GM12878 (cell line): ENCODE results near the gene NEAT1. TPM values are rescaled to one million over a fixed set of nuclear protein-coding genes. Genes with fewer than 3 reads are reported as not detected.
"Not testable (repeated sequence)": the region's sequence is repeated elsewhere in the genome, so short reads cannot be mapped to it uniquely, and the experiment has no call there.

ENCODE experiments used
- ATAC-seq: fragments of 200-7000 bp; cut with Tn5 transposase; 3 replicates; pipeline ENCODE4 v1.9.1; 2020; ENCODE audit warnings: mild to moderate bottlenecking, moderate library complexity
- BruUV-seq: library from RNA; stranded (reverse); fragments of 400-500 nt; replicated peaks from 2 replicates; lab custom pipeline; 2021; lab: Mats Ljungman, UMichigan
- CTCF ChIA-PET: fragments of 300-600 bp; sonication (Branson Sonifier 250); formaldehyde crosslinking; extraction: SDS; loops from one replicate; lab custom pipeline; 2021; ENCODE audit warnings: inconsistent platforms; lab: Yijun Ruan, JAX
- POLR2A ChIA-PET: fragments of 350-600 bp; formaldehyde crosslinking; extraction: SDS; loops from one replicate; lab custom pipeline; 2021; ENCODE audit warnings: inconsistent platforms; lab: Charles Lee
- RAD21 ChIA-PET: fragments of 300-600 bp; sonication (Branson Sonifier 250); formaldehyde crosslinking; loops from one replicate; lab custom pipeline; 2023; ENCODE audit warnings: antibody characterized with exemption; ENCODE audit not compliant: unreplicated experiment; lab: Charles Lee
- SMC1A ChIA-PET: fragments of 300-600 bp; sonication (Branson Sonifier 250); formaldehyde crosslinking; loops from one replicate; lab custom pipeline; 2023; ENCODE audit not compliant: unreplicated experiment, uncharacterized antibody; lab: Charles Lee
- DNase-seq: peaks from one replicate; pipeline ENCODE4 v3.0.0-alpha.2; 2011; ENCODE audit warnings: low read depth, low spot score
- FAIRE-seq: peaks from 3 replicates; lab custom pipeline; 2011; peaks lifted over from hg19 to GRCh38; lab: Jason Lieb, UNC
- H2AFZ ChIP-seq: 2 replicates; pipeline ENCODE4 v1.6.0; 2011; ENCODE audit warnings: low read depth, low read length, control low read depth; ENCODE audit not compliant: control insufficient read depth
- H3K27ac ChIP-seq: 2 replicates; pipeline ENCODE4 v1.5.1; 2011; ENCODE audit warnings: control low read depth; ENCODE audit not compliant: control insufficient read depth, insufficient read depth
- H3K27me3 ChIP-seq, 2 experiments: replicated peaks in 1 of 2; 2 replicates each; pipeline versions ENCODE4 v1.6.0 to v1.6.1; 2011; ENCODE audit warnings: low read length in 1 of 2; ENCODE audit not compliant: control insufficient read depth in 2 of 2, insufficient read depth in 2 of 2
- H3K36me3 ChIP-seq, 2 experiments: 2 replicates each; pipeline ENCODE4 v1.5.1; 2011; ENCODE audit warnings: low read length in 1 of 2; ENCODE audit not compliant: control insufficient read depth in 2 of 2, insufficient read depth in 2 of 2
- H3K4me1 ChIP-seq: 2 replicates; pipeline ENCODE4 v1.6.1; 2011; ENCODE audit warnings: mild to moderate bottlenecking, low read length, moderate library complexity, mixed read lengths; ENCODE audit not compliant: control insufficient read depth, insufficient read depth
- H3K4me2 ChIP-seq: 2 replicates; pipeline ENCODE4 v1.6.0; 2011; ENCODE audit warnings: control low read depth; ENCODE audit not compliant: control insufficient read depth, insufficient read depth
- H3K4me3 ChIP-seq: fragments of 200-600 bp; sonication (generic); 2 replicates; pipeline ENCODE4 v1.5.1; 2016
- H3K79me2 ChIP-seq: 2 replicates; pipeline ENCODE4 v1.6.0; 2011; ENCODE audit warnings: low read length; ENCODE audit not compliant: control insufficient read depth, insufficient read depth
- H3K9ac ChIP-seq: 2 replicates; pipeline ENCODE4 v1.8.0; 2011; ENCODE audit warnings: low read length, control low read depth, mixed read lengths; ENCODE audit not compliant: control insufficient read depth, insufficient read depth
- H3K9me3 ChIP-seq: replicated peaks from 3 replicates; pipeline ENCODE4 v1.5.1; 2011; ENCODE audit warnings: mild to moderate bottlenecking, low read length; ENCODE audit not compliant: control insufficient read depth, insufficient read depth
- H4K20me1 ChIP-seq: 2 replicates; pipeline ENCODE4 v1.6.0; 2011; ENCODE audit not compliant: control insufficient read depth, insufficient read depth
- EED ChIP-seq: sonication (generic); IDR thresholded peaks from 2 replicates; pipeline ENCODE4 v1.6.1; 2016; ENCODE audit warnings: antibody characterized with exemption, low read depth
- RAD21 ChIP-seq: IDR thresholded peaks from 2 replicates; pipeline ENCODE4 v1.6.1; 2011; ENCODE audit warnings: mild to moderate bottlenecking, low read depth, low read length, moderate library complexity; ENCODE audit not compliant: insufficient read depth
- SMARCA5 ChIP-seq: fragments of 450-650 bp; IDR thresholded peaks from 2 replicates; pipeline ENCODE4 v1.6.1; 2017; ENCODE audit warnings: mild to moderate bottlenecking
- SPI1 ChIP-seq: IDR thresholded peaks from 2 replicates; pipeline ENCODE4 v1.6.1; 2011; ENCODE audit warnings: low read depth, mild to moderate bottlenecking, low read length, moderate library complexity, borderline replicate concordance; ENCODE audit not compliant: insufficient read depth
- WGBS: methylation state at CpG from one replicate; pipeline ENCODE4 v1.1.6; 2016; ENCODE audit warnings: low lambda C conversion rate; ENCODE audit not compliant: insufficient replicate concordance, insufficient coverage; ENCODE audit errors: missing lambda C conversion rate; 5-methylcytosine and 5-hydroxymethylcytosine counted together
- in situ Hi-C: fragments of 300-500 bp; cut with MboI; formaldehyde crosslinking; loops from 9 replicates; pipeline ENCODE4 v1.14.3; 2018; ENCODE audit warnings: mixed read lengths
- intact Hi-C: fragments of 100-400 bp; cut with micrococcal nuclease; formaldehyde crosslinking; loops from one replicate; pipeline ENCODE4 v1.14.2; 2022; ENCODE audit not compliant: unreplicated experiment
- polyA plus RNA-seq, 11 experiments: library from polyadenylated mRNA; depleted of rRNA in 4 of 11; unstranded in 6 of 11; stranded (reverse) in 5 of 11; fragments of >200 nt; fragmentation: Nextera tagmentation in 4 of 11; fragmentation: Illumina TruSeq in 1 of 11; extraction: Ambion mirVana in 4 of 11; extraction: Trizol in 1 of 11; gene quantifications; 1 replicate in 1 of 11; 2 replicates in 10 of 11; pipeline versions ENCODE4 v1.2.1 to v1.2.3, GENCODE V29; 2011 to 2016; ENCODE audit warnings: inconsistent platforms in 2 of 11, missing spikeins in 2 of 11, low read depth in 1 of 11
- total RNA-seq, 4 experiments: library from RNA; depleted of rRNA in 3 of 4; stranded (reverse); fragments of >200 nt in 3 of 4; fragmentation: Illumina TruSeq in 1 of 4; extraction: Trizol in 1 of 4; gene quantifications; 2 replicates each; pipeline versions ENCODE4 v1.2.1 to v1.2.3, GENCODE V29; 2013 to 2021

Gene NEAT1
- total and polyA plus RNA-seq, 10 of the 15 experiments (the other 5 are each of a cell fraction or from before 2014, with no cell fraction given), result 13.6 to 328 (median 69.4) TPM

- TF ChIP-seq SPI1 (no peak), EED (peak; percentile 83), SMARCA5 (no peak)
These were observed 37.0 kb downstream of the NEAT1 start (continued) for GRCh38 chr11:65459552-65459951.

GRCh38 chr11:65465471-65465870, 42.9 kb downstream of the NEAT1 start:
- H4K20me1 ChIP-seq, DNase-seq, H3K9ac ChIP-seq, H3K27me3 ChIP-seq, BruUV-seq, ATAC-seq, H3K4me2 ChIP-seq, H3K9me3 ChIP-seq, H3K4me3 ChIP-seq, in situ Hi-C loops, H3K79me2 ChIP-seq, H3K36me3 ChIP-seq, FAIRE-seq, H2AFZ ChIP-seq, H3K27ac ChIP-seq, intact Hi-C loops, H3K4me1 ChIP-seq: not testable (repeated sequence)
- CTCF ChIA-PET, result interaction anchor here (1.0 to 17.2 kb wide), 7 partner anchors 11 to 98 kb away, joined by 3 to 362 read pairs (median 4); partner anchors contain the start of genes NEAT1 and SLC25A45
- POLR2A ChIA-PET, result interaction anchor here (0.6 to 4.2 kb wide), 8 partner anchors 10 to 87 kb away, joined by 3 to 34 read pairs (median 4); partner anchors contain the start of gene NEAT1
- 96% methylated on average over 17 of the region's 18 CpGs for WGBS
- SMC1A ChIA-PET, result interaction anchor here (0.6 to 11.9 kb wide), 5 partner anchors 8 to 77 kb away, joined by 3 to 232 read pairs (median 4); partner anchors contain the start of gene NEAT1
- RAD21 ChIA-PET, result interaction anchor here (1.5 to 11.0 kb wide), 3 partner anchors 11 to 46 kb away, joined by 3 to 224 read pairs (median 179); partner anchors contain the start of gene NEAT1

DNA sequence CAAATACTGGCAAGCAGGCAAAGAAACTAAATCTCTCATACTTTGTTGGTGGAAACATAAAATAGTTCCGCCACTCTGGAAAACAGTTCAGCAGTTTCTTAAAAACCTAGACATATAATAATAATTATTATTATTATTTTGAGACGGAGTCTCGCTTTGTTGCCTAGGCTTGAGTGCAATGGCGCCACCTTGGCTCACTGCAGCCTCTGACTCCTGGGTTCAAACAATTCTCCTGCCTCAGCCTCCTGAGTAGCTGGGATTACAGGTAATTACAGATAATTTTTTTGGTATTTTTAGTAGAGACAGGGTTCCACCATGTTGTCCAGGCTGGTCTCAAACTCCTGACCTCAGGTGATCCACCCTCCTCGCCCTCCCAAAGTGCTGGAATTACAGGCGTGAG, 44.7 kb downstream of the NEAT1 start:
- Histone ChIP-seq H3K79me2 (peaks cover 13% of the 10 kb centered on the region), H3K4me1 (peaks cover 21% of the 10 kb centered on the region)
- DNase-seq, FAIRE-seq, H3K9me3 ChIP-seq, H3K9ac ChIP-seq, intact Hi-C loops, H3K4me3 ChIP-seq, BruUV-seq, H3K27ac ChIP-seq, H4K20me1 ChIP-seq, H3K36me3 ChIP-seq, H3K27me3 ChIP-seq, in situ Hi-C loops, H3K4me2 ChIP-seq, H2AFZ ChIP-seq, ATAC-seq: not testable (repeated sequence)
- TF ChIP-seq RAD21, result 0 out of 2 replicates have a peak, but pooled peaks have one; percentile 3
- POLR2A ChIA-PET, result interaction anchor here (1.6 to 4.2 kb wide), 2 partner anchors 12 to 51 kb away, joined by 4 to 34 read pairs; no protein-coding TSS in a partner anchor
- CTCF ChIA-PET, result interaction anchor here (0.6 to 17.2 kb wide), 6 partner anchors 21 to 196 kb away, joined by 3 to 362 read pairs (median 4); partner anchors contain the start of genes NEAT1 and SLC25A45
- SMC1A ChIA-PET, result interaction anchor here (11.9 to 13.3 kb wide), 2 partner anchors 37 to 47 kb away, joined by 232 to 481 read pairs; partner anchors contain the start of genes MALAT1 and NEAT1
- 89% methylated on average over 6 of the region's 6 CpGs for WGBS
- RAD21 ChIA-PET, result interaction anchor here (1.2 to 11.0 kb wide), 4 partner anchors 30 to 79 kb away, joined by 3 to 224 read pairs (median 92); partner anchors contain the start of gene NEAT1
